ENCODE results near the gene COL23A1. TPM values are rescaled to one million over a fixed set of nuclear protein-coding genes. Genes with fewer than 3 reads are reported as not detected.

COL23A1 gene
- total and polyA plus RNA-seq, 2 of the 13 experiments (the other 11 are each of a cell fraction or from before 2014, with no cell fraction given): not detected

- H3K9me3 ChIP-seq (ENCODE audit: low read length): no peaks in the 10 kb centered on the region
- no peak overlapping the region for H2AFZ ChIP-seq (ENCODE audit: low read length)
- ATAC-seq (no peak), DNase-seq (ENCODE audit: low spot score) (no peak), FAIRE-seq (no peak)
- H3K4me1 ChIP-seq (ENCODE audit: insufficient read depth, low read length): peaks cover 20% of the 10 kb centered on the region
- POLR2A ChIA-PET: no interaction called here
- H3K4me2 ChIP-seq (ENCODE audit: low read depth, low read length): no peak overlapping the region
- no peaks in the 10 kb centered on the region for H3K36me3 ChIP-seq (replicated peaks in 1 of 2; ENCODE audit: control insufficient read depth in 1 of 2, insufficient read depth in 2 of 2, low read length in 2 of 2)
- WGBS (ENCODE audit: low lambda C conversion rate): 58% methylated on average over 6 of the region's 10 CpGs
- intact Hi-C loops (cut with micrococcal nuclease; ENCODE audit: unreplicated experiment) (no loop called here), in situ Hi-C loops (cut with HindIII; ENCODE audit: extremely low pct_ligation_motif_present, low pct_unique_long_range_greater_than_20kb) (no loop called here)
- no TSS peak for BruUV-seq (replicated peaks)
- peaks cover 1 to 11% of the 10 kb centered on the region in 2 experiments; a peak in 3 of 5 replicates for H3K27me3 ChIP-seq (ENCODE audit: control insufficient read depth in 1 of 2, insufficient read depth in 2 of 2, low read length in 2 of 2)
- CTCF ChIA-PET (ENCODE audit: low intra/inter-chr PET ratio, low total read pairs): no interaction called here
- H4K20me1 ChIP-seq (ENCODE audit: insufficient read depth, low read length): no peaks in the 10 kb centered on the region
- no peak for TF ChIP-seq TRIM24 (CRISPR knock-in tag; IDR thresholded peaks at IDR 0.05)
- no peak for TF ChIP-seq ZNF431 (CRISPR knock-in tag; IDR thresholded peaks at IDR 0.05; ENCODE audit: borderline replicate concordance, low read depth)
- TF ChIP-seq ZMAT5 (CRISPR knock-in tag; IDR thresholded peaks at IDR 0.05; ENCODE audit: borderline replicate concordance, low read depth): no peak
- TF ChIP-seq ZNF441 (CRISPR knock-in tag; IDR thresholded peaks at IDR 0.05; ENCODE audit: borderline replicate concordance): no peak
- no peak for TF ChIP-seq ZNF792 (CRISPR knock-in tag; IDR thresholded peaks at IDR 0.05)
- no peak for TF ChIP-seq CREB3 (CRISPR knock-in tag; IDR thresholded peaks at IDR 0.05)
- no peak for TF ChIP-seq ZKSCAN8 (CRISPR knock-in tag; IDR thresholded peaks at IDR 0.05; ENCODE audit: borderline replicate concordance)
- TF ChIP-seq TMF1 (CRISPR knock-in tag; IDR thresholded peaks at IDR 0.05; ENCODE audit: low read depth): no peak
- no peak for TF ChIP-seq ZFP91 (CRISPR knock-in tag; IDR thresholded peaks at IDR 0.05; ENCODE audit: borderline replicate concordance)
- TF ChIP-seq ZNF510 (CRISPR knock-in tag; IDR thresholded peaks at IDR 0.05; ENCODE audit: low read depth): no peak
- no peak for TF ChIP-seq ZNF136 (CRISPR knock-in tag; IDR thresholded peaks at IDR 0.05; ENCODE audit: low read depth)
- TF ChIP-seq MZF1 (CRISPR knock-in tag; IDR thresholded peaks at IDR 0.05; ENCODE audit: borderline replicate concordance): no peak
- TF ChIP-seq ADNP (CRISPR knock-in tag; IDR thresholded peaks at IDR 0.05): no peak
- no peaks in the 10 kb centered on the region for H3K79me2 ChIP-seq (ENCODE audit: insufficient read depth, low read length)
- no peak overlapping the region for H3K27ac ChIP-seq (ENCODE audit: extremely low read length, insufficient read depth, low read length)
- no peak overlapping the region for H3K4me3 ChIP-seq (replicated peaks in 1 of 3; ENCODE audit: insufficient read depth in 1 of 3, low read depth in 2 of 3, low read length in 3 of 3)
- H3K9ac ChIP-seq (ENCODE audit: insufficient read depth, low read depth, low read length): no peak overlapping the region
Observed at GRCh38 chr5:178242416-178242815, 347.8 kb downstream of the COL23A1 start.
